RWPE1 (cell line): ENCODE data around the gene RIC8B.

ENCODE experiments used
- CTCF ChIA-PET: fragments of 350-600 bp; sonication (Branson Sonifier 250); formaldehyde crosslinking; extraction: SDS; loops from one replicate; lab custom pipeline; 2021; lab: Yijun Ruan, JAX
- POLR2A ChIA-PET: fragments of 400-600 bp; formaldehyde crosslinking; extraction: SDS; loops from one replicate; lab custom pipeline; 2020; ENCODE audit warnings: antibody characterized with exemption; ENCODE audit not compliant: low non-redundant PET; lab: Yijun Ruan, JAX
- DNase-seq: peaks from one replicate; pipeline ENCODE4 v3.0.0; 2012; ENCODE audit warnings: low spot score
- H3K27ac ChIP-seq: fragments of 450-650 bp; 2 replicates; pipeline ENCODE4 v1.5.1; 2017
- CTCF ChIP-seq: fragments of 450-650 bp; conservative IDR thresholded peaks from 2 replicates; pipeline ENCODE4 v1.5.1; 2017; ENCODE audit warnings: low read depth, mild to moderate bottlenecking

RIC8B gene

GRCh38 chr12:106773286-106774004 is 1.0 kb upstream of the RIC8B start:
- peak overlapping the region; percentile 94 for H3K27ac ChIP-seq
- no peak for DNase-seq
- ChIA-PET POLR2A (no interaction called here), CTCF (no interaction called here)
- TF ChIP-seq CTCF: no peak

- DNase-seq: no peak
- no peak for TF ChIP-seq CTCF
- CTCF ChIA-PET: interaction anchor here (0.6 kb wide), 1 partner anchor 317 kb away, joined by 4 read pairs; no protein-coding TSS in a partner anchor
- POLR2A ChIA-PET: no interaction called here
- peak overlapping the region; percentile 94 for H3K27ac ChIP-seq
Measured at GRCh38 chr12:106774808-106775524, 484 bp downstream of the RIC8B start.

- TF ChIP-seq CTCF: no peak
- CTCF ChIA-PET: interaction anchor here (0.7 kb wide), 1 partner anchor 1373 kb away, joined by 5 read pairs; no protein-coding TSS in a partner anchor
- no peak for DNase-seq
- no peak overlapping the region for H3K27ac ChIP-seq
- POLR2A ChIA-PET: no interaction called here
Measured at GRCh38 chr12:106776897-106777296, 2.4 kb downstream of the RIC8B start.

GRCh38 chr12:106780010-106780631 is 5.6 kb downstream of the RIC8B start:
- ChIA-PET POLR2A (no interaction called here), CTCF (no interaction called here)
- no peak overlapping the region for H3K27ac ChIP-seq
- TF ChIP-seq CTCF: no peak
- DNase-seq: peak; percentile 10

- CTCF ChIA-PET: no interaction called here
- POLR2A ChIA-PET: no interaction called here
- no peak for TF ChIP-seq CTCF
- DNase-seq: no peak
- H3K27ac ChIP-seq: no peak overlapping the region
Measured at GRCh38 chr12:106782619-106783018, 8.1 kb downstream of the RIC8B start.

GRCh38 chr12:106783515-106783914 is 9.0 kb downstream of the RIC8B start:
- ChIA-PET CTCF (no interaction called here), POLR2A (no interaction called here)
- no peak for DNase-seq
- H3K27ac ChIP-seq: no peak overlapping the region
- no peak for TF ChIP-seq CTCF
